ENCODE results near the gene ACVR2B.
A peak's percentile ranks its signal among the peaks of the same experiment; 100 is the strongest.

The ACVR2B gene

DNA sequence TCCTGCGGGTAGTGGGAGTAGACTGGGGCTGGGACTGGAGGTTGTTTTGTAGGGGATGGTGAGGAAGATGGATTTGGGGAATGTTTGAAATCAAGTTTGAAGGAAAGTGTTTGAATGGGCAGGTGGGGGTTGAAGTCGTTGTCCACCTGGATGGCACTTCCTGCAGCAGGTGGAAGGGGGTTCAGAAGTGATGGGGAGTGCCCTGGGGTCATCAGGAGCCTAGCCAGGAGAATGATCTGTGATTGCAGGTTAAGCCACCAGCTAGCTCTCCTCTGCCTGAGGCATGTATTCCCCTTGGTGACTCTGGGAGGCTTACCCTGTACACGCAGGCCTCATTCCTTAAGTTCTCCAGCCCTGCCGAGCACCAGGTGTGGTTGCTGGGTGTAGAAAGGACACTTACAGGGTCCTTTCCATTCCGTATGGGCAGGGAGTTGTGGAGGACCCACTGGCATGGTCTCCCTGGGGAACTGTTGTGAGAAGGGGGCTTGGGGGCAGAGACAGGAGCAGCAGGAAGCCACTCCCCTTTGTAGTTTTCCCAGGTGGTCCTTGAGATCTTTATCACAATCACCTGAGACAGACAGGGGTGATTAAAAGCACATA is 22.6 kb downstream of the ACVR2B start:
- TF ChIP-seq, protein P1, sequence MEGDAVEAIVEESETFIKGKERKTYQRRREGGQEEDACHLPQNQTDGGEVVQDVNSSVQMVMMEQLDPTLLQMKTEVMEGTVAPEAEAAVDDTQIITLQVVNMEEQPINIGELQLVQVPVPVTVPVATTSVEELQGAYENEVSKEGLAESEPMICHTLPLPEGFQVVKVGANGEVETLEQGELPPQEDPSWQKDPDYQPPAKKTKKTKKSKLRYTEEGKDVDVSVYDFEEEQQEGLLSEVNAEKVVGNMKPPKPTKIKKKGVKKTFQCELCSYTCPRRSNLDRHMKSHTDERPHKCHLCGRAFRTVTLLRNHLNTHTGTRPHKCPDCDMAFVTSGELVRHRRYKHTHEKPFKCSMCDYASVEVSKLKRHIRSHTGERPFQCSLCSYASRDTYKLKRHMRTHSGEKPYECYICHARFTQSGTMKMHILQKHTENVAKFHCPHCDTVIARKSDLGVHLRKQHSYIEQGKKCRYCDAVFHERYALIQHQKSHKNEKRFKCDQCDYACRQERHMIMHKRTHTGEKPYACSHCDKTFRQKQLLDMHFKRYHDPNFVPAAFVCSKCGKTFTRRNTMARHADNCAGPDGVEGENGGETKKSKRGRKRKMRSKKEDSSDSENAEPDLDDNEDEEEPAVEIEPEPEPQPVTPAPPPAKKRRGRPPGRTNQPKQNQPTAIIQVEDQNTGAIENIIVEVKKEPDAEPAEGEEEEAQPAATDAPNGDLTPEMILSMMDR (IDR thresholded peaks at IDR 0.05; ENCODE audit: borderline replicate concordance, insufficient read depth, low read depth, low read length): no peak
- H3K4me3 ChIP-seq (ENCODE audit: low read depth, low read length): no peak overlapping the region

DNA sequence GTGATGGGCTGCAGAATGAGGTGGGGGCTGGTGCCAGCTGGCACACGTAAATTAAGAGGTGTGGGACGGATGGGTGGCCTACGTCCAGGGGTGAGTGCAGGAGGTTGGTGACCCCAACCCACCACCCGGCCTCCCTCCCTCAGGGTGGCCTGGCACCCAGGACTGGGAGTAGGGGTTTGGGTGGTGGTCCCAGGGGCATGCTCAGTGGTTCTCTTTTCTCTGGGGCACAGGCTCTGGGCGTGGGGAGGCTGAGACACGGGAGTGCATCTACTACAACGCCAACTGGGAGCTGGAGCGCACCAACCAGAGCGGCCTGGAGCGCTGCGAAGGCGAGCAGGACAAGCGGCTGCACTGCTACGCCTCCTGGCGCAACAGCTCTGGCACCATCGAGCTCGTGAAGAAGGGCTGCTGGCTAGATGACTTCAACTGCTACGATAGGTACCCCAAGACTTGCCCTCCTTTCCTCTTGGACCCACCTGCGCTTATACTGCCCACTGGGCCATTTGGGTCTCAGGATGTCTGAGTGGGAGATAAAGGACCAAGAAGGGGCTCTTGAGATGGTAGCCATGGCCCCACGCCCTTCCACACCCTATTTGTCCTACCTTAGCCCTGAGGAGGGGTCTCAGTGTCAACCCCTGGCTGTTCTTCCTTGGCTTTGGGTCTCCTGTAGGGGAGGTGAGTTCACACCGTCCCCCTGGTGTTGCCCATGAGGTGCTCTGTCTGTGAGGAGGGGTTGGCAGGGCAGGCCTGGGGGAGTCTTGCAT is 23.5 kb downstream of the ACVR2B start:
- H3K4me3 ChIP-seq (ENCODE audit: low read depth, low read length): no peak overlapping the region
- TF ChIP-seq, protein P1 (IDR thresholded peaks at IDR 0.05; ENCODE audit: borderline replicate concordance, insufficient read depth, low read depth, low read length): no peak

DNA sequence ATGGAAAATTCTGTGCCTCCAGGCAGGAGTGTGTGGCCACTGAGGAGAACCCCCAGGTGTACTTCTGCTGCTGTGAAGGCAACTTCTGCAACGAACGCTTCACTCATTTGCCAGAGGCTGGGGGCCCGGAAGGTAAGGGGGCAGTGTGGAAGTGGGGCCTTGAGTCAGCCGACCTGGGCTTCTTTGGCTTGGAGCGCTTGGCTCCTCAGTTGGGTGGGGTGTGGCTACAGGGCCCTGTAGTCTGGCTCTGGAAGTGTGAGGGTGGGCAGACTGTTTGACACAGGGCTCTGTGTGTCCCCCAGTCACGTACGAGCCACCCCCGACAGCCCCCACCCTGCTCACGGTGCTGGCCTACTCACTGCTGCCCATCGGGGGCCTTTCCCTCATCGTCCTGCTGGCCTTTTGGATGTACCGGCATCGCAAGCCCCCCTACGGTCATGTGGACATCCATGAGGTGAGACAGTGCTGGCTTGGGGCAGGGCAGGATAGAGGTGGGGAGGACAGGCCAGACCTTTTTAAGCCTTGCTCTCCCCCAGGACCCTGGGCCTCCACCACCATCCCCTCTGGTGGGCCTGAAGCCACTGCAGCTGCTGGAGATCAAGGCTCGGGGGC is 24.3 kb downstream of the ACVR2B start:
- TF ChIP-seq, protein P1 (IDR thresholded peaks at IDR 0.05; ENCODE audit: borderline replicate concordance, insufficient read depth, low read depth, low read length): no peak
- H3K4me3 ChIP-seq (ENCODE audit: low read depth, low read length): no peak overlapping the region

DNA sequence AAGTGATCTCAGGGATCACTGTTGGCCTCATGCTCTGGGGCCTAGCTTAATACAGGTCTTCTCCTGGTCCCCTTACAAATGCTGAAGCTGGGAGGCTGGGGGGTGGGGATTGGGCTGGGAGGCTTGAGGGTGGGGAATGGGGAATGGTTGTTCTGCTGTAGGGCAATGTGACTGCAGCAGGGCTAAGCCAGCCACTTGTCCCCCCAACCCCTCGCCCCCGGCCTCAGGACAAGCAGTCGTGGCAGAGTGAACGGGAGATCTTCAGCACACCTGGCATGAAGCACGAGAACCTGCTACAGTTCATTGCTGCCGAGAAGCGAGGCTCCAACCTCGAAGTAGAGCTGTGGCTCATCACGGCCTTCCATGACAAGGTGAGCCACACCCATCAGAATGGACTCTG is 25.2 kb downstream of the ACVR2B start:
- no peak overlapping the region for H3K4me3 ChIP-seq (ENCODE audit: low read depth, low read length)
- TF ChIP-seq, protein P1 (IDR thresholded peaks at IDR 0.05; ENCODE audit: borderline replicate concordance, insufficient read depth, low read depth, low read length): no peak

DNA sequence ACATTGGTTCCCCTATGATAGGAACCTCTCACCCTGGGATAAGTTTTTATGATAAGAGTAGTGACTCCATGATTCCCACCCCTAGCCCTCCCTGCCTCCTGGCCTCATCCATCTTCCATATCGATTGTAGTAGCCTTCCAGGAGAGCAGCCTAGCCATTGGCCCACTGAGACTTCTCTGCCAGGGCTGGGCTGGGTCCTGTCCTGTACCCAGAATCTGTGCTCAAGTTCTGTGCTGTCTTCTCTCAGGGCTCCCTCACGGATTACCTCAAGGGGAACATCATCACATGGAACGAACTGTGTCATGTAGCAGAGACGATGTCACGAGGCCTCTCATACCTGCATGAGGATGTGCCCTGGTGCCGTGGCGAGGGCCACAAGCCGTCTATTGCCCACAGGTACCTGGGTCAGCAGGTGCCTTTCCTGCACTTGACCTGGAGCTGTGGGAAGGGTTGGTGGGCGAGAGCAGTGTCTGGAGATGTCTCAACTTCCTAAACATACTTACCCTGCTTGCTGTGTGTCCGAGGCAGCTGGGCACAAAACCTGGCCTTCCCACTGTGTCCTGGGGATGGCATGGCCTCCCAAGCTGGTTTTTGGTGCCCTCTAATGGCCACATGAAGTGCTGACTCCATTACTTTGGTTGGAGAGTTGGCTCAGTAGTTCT is 25.9 kb downstream of the ACVR2B start:
- H3K4me3 ChIP-seq (ENCODE audit: low read depth, low read length): no peak overlapping the region
- TF ChIP-seq, protein P1 (IDR thresholded peaks at IDR 0.05; ENCODE audit: borderline replicate concordance, insufficient read depth, low read depth, low read length): peak; percentile 86

DNA sequence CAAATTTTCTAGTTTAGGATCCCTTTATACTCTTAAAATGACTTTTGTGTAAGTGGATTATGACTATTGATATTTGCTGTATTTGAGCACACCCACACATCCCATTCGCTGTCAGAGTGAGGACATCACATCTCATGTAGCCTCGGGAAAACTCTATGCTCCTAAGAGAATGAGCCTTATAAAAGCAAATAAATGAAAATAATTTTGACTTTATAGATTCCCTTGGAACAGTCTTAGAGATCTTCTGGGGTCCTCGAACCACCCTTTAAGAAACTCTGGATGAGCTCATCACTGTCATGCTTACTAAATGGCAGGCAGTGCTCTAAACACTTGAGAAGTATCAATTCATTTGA is 26.4 kb downstream of the ACVR2B start:
- TF ChIP-seq, protein P1 (IDR thresholded peaks at IDR 0.05; ENCODE audit: borderline replicate concordance, insufficient read depth, low read depth, low read length): no peak
- H3K4me3 ChIP-seq (ENCODE audit: low read depth, low read length): no peak overlapping the region

All from GM12875 (cell line).